ENCODE data around the gene NPEPL1. TPM values are rescaled to one million over a fixed set of nuclear protein-coding genes. Genes with fewer than 3 reads are reported as not detected.

NPEPL1 gene
- total RNA-seq, 1 experiment from 2014 or later: 31.1 TPM

GRCh38 chr20:58676161-58676560 is 16.4 kb upstream of the NPEPL1 start:
- no peaks in the 10 kb centered on the region for H3K27me3 Mint-ChIP-seq (ENCODE audit: low read depth)
- H3K56ac ChIP-seq (ENCODE audit: insufficient read length, low read depth, low read length): no peak overlapping the region

More at GRCh38 chr20:58676161-58676560, 16.4 kb upstream of the NPEPL1 start:
- no peak overlapping the region for H3K4ac ChIP-seq (ENCODE audit: low read depth, low read length)
- H3K14ac ChIP-seq (ENCODE audit: insufficient read depth, low read length): no peak overlapping the region
- Mint-ChIP-seq H3K4me1 (peaks cover 31 to 32% of the 10 kb centered on the region in 2 experiments), H3K4me3 (no peak overlapping the region; a peak in 1 of 5 replicates), H3K27ac (peak overlapping the region; percentile 70 to 94 (median 92); a peak in 6 of 7 replicates), H3K9me3 (no peaks in the 10 kb centered on the region), H3K36me3 (ENCODE audit: insufficient read depth in 1 of 3, low read depth in 3 of 3) (peaks cover 38 to 82% (median 69%) of the 10 kb centered on the region in 3 experiments)
- no peak overlapping the region for H3K23ac ChIP-seq (ENCODE audit: insufficient read length, low read depth, low read length)
- H2BK15ac ChIP-seq (ENCODE audit: low read depth, low read length): no peak overlapping the region
- no peaks in the 10 kb centered on the region for H4K20me1 ChIP-seq (ENCODE audit: control insufficient read depth, insufficient read depth, insufficient read length)
- no peak overlapping the region for H3K27ac ChIP-seq (ENCODE audit: insufficient read length, low read depth, low read length)
- no peak overlapping the region for H2BK120ac ChIP-seq (ENCODE audit: low read depth, low read length, poor library complexity, severe bottlenecking)
- no peak overlapping the region for H4K91ac ChIP-seq (ENCODE audit: insufficient read length, low read depth, low read length)
- H3T11ph ChIP-seq (ENCODE audit: low read length): no peak overlapping the region
- H2AFZ ChIP-seq (ENCODE audit: low read length): no peak overlapping the region
- no peaks in the 10 kb centered on the region for H3K27me3 ChIP-seq (ENCODE audit: insufficient read depth, low read length)
- H3K23me2 ChIP-seq (ENCODE audit: insufficient read length, low read depth, low read length, poor library complexity, severe bottlenecking): no peaks in the 10 kb centered on the region
- no peak overlapping the region for H2BK12ac ChIP-seq (ENCODE audit: insufficient read length, low read depth, low read length)
- no peak overlapping the region for H3K4me2 ChIP-seq (ENCODE audit: insufficient read depth, insufficient read length, low read length)
- WGBS (ENCODE audit: extremely low coverage, insufficient read length, low lambda C conversion rate): no CpG with 5 or more reads among the region's 19 CpGs
- no peak overlapping the region for H4K8ac ChIP-seq (replicated peaks; ENCODE audit: insufficient read length, low read depth, low read length)
- H2AK5ac ChIP-seq (ENCODE audit: insufficient read length, low read length): no peak overlapping the region
- no peak overlapping the region for H2BK5ac ChIP-seq (ENCODE audit: insufficient read length, low read length)
- no peak overlapping the region for H4K5ac ChIP-seq (ENCODE audit: insufficient read length, low read depth, low read length)
- no peaks in the 10 kb centered on the region for H3K79me1 ChIP-seq (ENCODE audit: insufficient read depth, low read depth, low read length, poor library complexity, severe bottlenecking)
- no peak for DNase-seq
- H3K9me3 ChIP-seq (ENCODE audit: control insufficient read depth, low read depth, low read length): no peaks in the 10 kb centered on the region
- no peak for TF ChIP-seq CTCF (conservative IDR thresholded peaks at IDR 0.05)
- peaks cover under 1% of the 10 kb centered on the region for H3K4me1 ChIP-seq (ENCODE audit: insufficient read depth, low read length)
- no peak overlapping the region for H2BK20ac ChIP-seq (ENCODE audit: low read depth, low read length, poor library complexity, severe bottlenecking)
- no peak overlapping the region for H3K9ac ChIP-seq (ENCODE audit: extremely low read depth, insufficient read length, low read length)
- H3K79me2 ChIP-seq (ENCODE audit: insufficient read depth, low read length): no peaks in the 10 kb centered on the region
- H3K18ac ChIP-seq (ENCODE audit: insufficient read length, low read depth, low read length): no peak overlapping the region

Data from H9 (cell line).